IMR-90 (cell line): Measurements from ENCODE around the gene RDH13.

ENCODE experiments used
- CEBPB ChIP-seq: IDR thresholded peaks from 2 replicates; pipeline ENCODE4 v1.6.1; 2012; ENCODE audit warnings: low read depth, low read length, improper control_type of control experiment
- POLR2A ChIP-seq: IDR thresholded peaks from 2 replicates; pipeline ENCODE4 v1.6.1; 2012; ENCODE audit warnings: mild to moderate bottlenecking, low read depth, low read length
- TF ChIP-seq, protein P1 (sequence below): conservative IDR thresholded peaks from 2 replicates; pipeline ENCODE4 v1.5.1; 2012; ENCODE audit warnings: mild to moderate bottlenecking, low read depth, low read length, improper control_type of control experiment

GRCh38 chr19:55101261-55101660 is 38.3 kb upstream of the RDH13 start:
- TF ChIP-seq, protein P1, sequence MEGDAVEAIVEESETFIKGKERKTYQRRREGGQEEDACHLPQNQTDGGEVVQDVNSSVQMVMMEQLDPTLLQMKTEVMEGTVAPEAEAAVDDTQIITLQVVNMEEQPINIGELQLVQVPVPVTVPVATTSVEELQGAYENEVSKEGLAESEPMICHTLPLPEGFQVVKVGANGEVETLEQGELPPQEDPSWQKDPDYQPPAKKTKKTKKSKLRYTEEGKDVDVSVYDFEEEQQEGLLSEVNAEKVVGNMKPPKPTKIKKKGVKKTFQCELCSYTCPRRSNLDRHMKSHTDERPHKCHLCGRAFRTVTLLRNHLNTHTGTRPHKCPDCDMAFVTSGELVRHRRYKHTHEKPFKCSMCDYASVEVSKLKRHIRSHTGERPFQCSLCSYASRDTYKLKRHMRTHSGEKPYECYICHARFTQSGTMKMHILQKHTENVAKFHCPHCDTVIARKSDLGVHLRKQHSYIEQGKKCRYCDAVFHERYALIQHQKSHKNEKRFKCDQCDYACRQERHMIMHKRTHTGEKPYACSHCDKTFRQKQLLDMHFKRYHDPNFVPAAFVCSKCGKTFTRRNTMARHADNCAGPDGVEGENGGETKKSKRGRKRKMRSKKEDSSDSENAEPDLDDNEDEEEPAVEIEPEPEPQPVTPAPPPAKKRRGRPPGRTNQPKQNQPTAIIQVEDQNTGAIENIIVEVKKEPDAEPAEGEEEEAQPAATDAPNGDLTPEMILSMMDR: no peak
- TF ChIP-seq CEBPB: no peak
- no peak for TF ChIP-seq POLR2A
